Measurements from ENCODE around the gene TOLLIP. TPM values are rescaled to one million over a fixed set of nuclear protein-coding genes. Genes with fewer than 3 reads are reported as not detected.

The TOLLIP gene
- total and polyA plus RNA-seq, 9 of the 15 experiments (the other 6 are each of a cell fraction or from before 2014, with no cell fraction given), result 0.23 to 22.8 (median 7.1) TPM

DNA sequence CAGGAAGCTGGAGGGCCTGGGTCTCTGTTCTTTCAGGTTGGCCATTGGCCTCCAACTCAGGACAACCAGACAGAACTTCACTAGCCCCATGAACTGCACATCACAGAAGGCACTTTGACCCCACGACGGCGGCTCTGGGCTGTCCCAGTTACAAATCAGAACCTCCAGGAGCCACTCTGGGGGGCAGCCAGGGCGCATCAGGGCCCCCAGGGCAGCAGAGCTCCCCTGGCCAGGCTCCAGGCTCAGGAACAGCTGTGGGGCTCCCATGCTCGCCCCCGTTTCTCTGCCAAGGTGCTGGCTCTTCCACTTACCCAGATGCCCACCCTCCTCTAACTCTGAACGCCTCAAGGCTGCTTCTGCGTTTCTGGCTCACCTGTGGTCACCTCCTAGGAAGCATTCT is 25.5 kb downstream of the TOLLIP start:
- TF ChIP-seq MCM3 (IDR thresholded peaks at IDR 0.05) (no peak), ZNF507 (tag; conservative IDR thresholded peaks at IDR 0.05) (no peak)
- TF ChIP-seq, protein P1, sequence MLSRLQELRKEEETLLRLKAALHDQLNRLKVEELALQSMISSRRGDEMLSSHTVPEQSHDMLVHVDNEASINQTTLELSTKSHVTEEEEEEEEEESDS (CRISPR knock-in tag; IDR thresholded peaks at IDR 0.05), result no peak
- ChIA-PET CTCF (ENCODE audit: low intra/inter-chr PET ratio) (no interaction called here), POLR2A (no interaction called here)
- FAIRE-seq, result no peak
- H3K9me1 ChIP-seq (ENCODE audit: control insufficient read depth, insufficient read depth, low read length), result no peaks in the 10 kb centered on the region
- H3K9ac ChIP-seq (ENCODE audit: insufficient read depth in 1 of 2, low read depth in 2 of 2, low read length in 2 of 2), result no peak overlapping the region
- H3K36me3 ChIP-seq (ENCODE audit: control insufficient read depth, insufficient read depth, low read length), result peaks cover 52% of the 10 kb centered on the region; the same call in 1 of the 3 replicates
- no peaks in the 10 kb centered on the region for H3K79me2 ChIP-seq (ENCODE audit: control insufficient read depth, insufficient read depth, low read length)
- H3K4me1 ChIP-seq (replicated peaks in 1 of 2; ENCODE audit: control insufficient read depth in 2 of 2, insufficient read depth in 2 of 2, low read length in 2 of 2), result peaks cover 0 to 5% of the 10 kb centered on the region in 2 experiments; a peak in 1 of 5 replicates
- BruUV-seq (replicated peaks), result no TSS peak
- no peak for DNase-seq (ENCODE audit: extremely low read depth in 1 of 4, low spot score in 3 of 4)
- ATAC-seq, result no peak
- H2AFZ ChIP-seq (ENCODE audit: low read depth, low read length), result no peak overlapping the region
- H3K4me2 ChIP-seq (ENCODE audit: insufficient read depth, low read length), result no peak overlapping the region
- in situ Hi-C loops (cut with MboI) (no loop called here), intact Hi-C loops (cut with micrococcal nuclease) (no loop called here)
- no peak overlapping the region for H3K4me3 ChIP-seq
- H4K20me1 ChIP-seq (replicated peaks; ENCODE audit: control insufficient read depth, insufficient read depth, low read length), result no peaks in the 10 kb centered on the region
- no peaks in the 10 kb centered on the region for H3K27me3 ChIP-seq (ENCODE audit: control insufficient read depth in 2 of 2, insufficient read depth in 2 of 2, low read length in 2 of 2)
- WGBS (ENCODE audit: insufficient coverage, low coverage, missing lambda C conversion rate), result 85% methylated on average over 5 of the region's 8 CpGs
- H3K9me3 ChIP-seq (replicated peaks; ENCODE audit: control insufficient read depth, insufficient read depth, low read depth, low read length), result peaks cover 2% of the 10 kb centered on the region; the same call in 1 of the 2 replicates
- no peak overlapping the region for H3K27ac ChIP-seq (ENCODE audit: extremely low read depth, low read depth, low read length)

DNA sequence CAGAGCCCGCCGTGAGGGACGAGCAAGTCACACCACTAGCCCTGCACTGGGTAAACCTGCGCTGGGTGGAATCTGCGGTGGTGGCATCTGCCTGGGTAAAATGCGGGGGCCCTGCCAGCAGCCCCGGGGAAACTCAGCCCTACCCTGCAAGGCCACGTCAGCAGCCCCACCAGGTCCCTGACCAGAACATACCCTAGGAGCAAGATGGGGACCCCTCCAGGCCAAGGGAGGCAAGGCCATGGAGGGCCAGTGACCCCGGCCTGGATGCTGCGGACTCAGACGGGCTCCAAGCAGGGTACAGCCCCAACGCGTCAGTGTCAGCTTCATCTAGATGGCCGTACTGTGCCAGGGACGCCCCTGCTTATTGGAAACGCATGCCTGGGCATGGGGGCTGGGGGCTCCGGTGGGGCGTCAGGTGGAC is 26.3 kb downstream of the TOLLIP start:
- Histone ChIP-seq H3K4me2 (ENCODE audit: insufficient read depth, low read length) (no peak overlapping the region), H3K9me1 (ENCODE audit: control insufficient read depth, insufficient read depth, low read length) (peaks cover 2% of the 10 kb centered on the region), H3K36me3 (ENCODE audit: control insufficient read depth, insufficient read depth, low read length) (peaks cover 44% of the 10 kb centered on the region; the same call in 1 of the 3 replicates), H3K9ac (ENCODE audit: insufficient read depth in 1 of 2, low read depth in 2 of 2, low read length in 2 of 2) (no peak overlapping the region), H3K9me3 (replicated peaks; ENCODE audit: control insufficient read depth, insufficient read depth, low read depth, low read length) (peaks cover 1% of the 10 kb centered on the region; the same call in 1 of the 2 replicates), H3K27me3 (ENCODE audit: control insufficient read depth in 2 of 2, insufficient read depth in 2 of 2, low read length in 2 of 2) (no peaks in the 10 kb centered on the region), H3K79me2 (ENCODE audit: control insufficient read depth, insufficient read depth, low read length) (no peaks in the 10 kb centered on the region), H4K20me1 (replicated peaks; ENCODE audit: control insufficient read depth, insufficient read depth, low read length) (no peaks in the 10 kb centered on the region), H3K27ac (ENCODE audit: extremely low read depth, low read depth, low read length) (no peak overlapping the region), H3K4me1 (replicated peaks in 1 of 2; ENCODE audit: control insufficient read depth in 2 of 2, insufficient read depth in 2 of 2, low read length in 2 of 2) (peaks cover 0 to 5% of the 10 kb centered on the region in 2 experiments; a peak in 1 of 5 replicates), H2AFZ (ENCODE audit: low read depth, low read length) (no peak overlapping the region), H3K4me3 (no peak overlapping the region)
- 92% methylated on average over 15 of the region's 18 CpGs for WGBS (ENCODE audit: insufficient coverage, low coverage, missing lambda C conversion rate)
- in situ Hi-C loops (cut with MboI) (no loop called here), intact Hi-C loops (cut with micrococcal nuclease) (no loop called here)
- no peak for FAIRE-seq
- CTCF ChIA-PET (ENCODE audit: low intra/inter-chr PET ratio), result no interaction called here
- POLR2A ChIA-PET, result no interaction called here
- no peak for ATAC-seq
- no peak for DNase-seq (ENCODE audit: extremely low read depth in 1 of 4, low spot score in 3 of 4)
- no TSS peak for BruUV-seq (replicated peaks)
- TF ChIP-seq SIN3B (IDR thresholded peaks at IDR 0.05; ENCODE audit: low read depth) (no peak), MYNN (IDR thresholded peaks at IDR 0.05) (no peak), MYNN (CRISPR knock-in tag; IDR thresholded peaks at IDR 0.05) (no peak), GTF2E2 (tag; IDR thresholded peaks at IDR 0.05) (no peak), ZNF696 (CRISPR knock-in tag; conservative IDR thresholded peaks at IDR 0.05) (no peak)

All from K562 (cell line).